GM12892 (cell line): Measurements from ENCODE around the gene APEX1.

Experiments used
- POLR2A ChIP-seq: IDR thresholded peaks from 2 replicates; pipeline ENCODE4 v1.6.1; 2011; ENCODE audit warnings: low read depth, low read length, control low read depth
- POLR2AphosphoS5 ChIP-seq: IDR thresholded peaks from 2 replicates; pipeline ENCODE4 v1.6.1; 2011; ENCODE audit warnings: low read depth, low read length, control low read depth
- TAF1 ChIP-seq: IDR thresholded peaks from 2 replicates; pipeline ENCODE4 v1.6.1; 2011; ENCODE audit warnings: low read depth, mild to moderate bottlenecking, control low read depth, low read length, borderline replicate concordance

DNA sequence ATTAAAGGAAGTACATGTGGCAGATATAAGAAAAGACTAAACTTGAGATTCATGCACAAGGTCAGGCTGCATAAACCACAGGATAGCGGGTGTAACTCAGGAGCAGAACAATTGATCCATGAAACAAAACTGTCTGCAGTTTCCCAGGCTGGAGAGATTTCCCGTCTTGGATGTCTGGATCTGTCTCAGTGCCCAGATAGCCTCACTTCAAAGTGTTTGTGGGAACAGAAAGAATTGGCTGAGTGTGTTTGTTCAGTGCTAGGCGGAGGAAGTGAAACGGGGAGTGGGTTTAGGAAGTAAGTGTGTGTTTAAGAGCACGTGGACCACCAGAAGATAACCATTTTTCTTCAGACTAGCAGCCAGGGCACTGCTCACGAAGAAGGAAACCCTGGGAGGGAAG, 48.9 kb downstream of the APEX1 start:
- no peak for TF ChIP-seq POLR2A
- TF ChIP-seq TAF1 = no peak
- no peak for TF ChIP-seq POLR2AphosphoS5
